Measurements from ENCODE around the gene COL27A1.

DNA sequence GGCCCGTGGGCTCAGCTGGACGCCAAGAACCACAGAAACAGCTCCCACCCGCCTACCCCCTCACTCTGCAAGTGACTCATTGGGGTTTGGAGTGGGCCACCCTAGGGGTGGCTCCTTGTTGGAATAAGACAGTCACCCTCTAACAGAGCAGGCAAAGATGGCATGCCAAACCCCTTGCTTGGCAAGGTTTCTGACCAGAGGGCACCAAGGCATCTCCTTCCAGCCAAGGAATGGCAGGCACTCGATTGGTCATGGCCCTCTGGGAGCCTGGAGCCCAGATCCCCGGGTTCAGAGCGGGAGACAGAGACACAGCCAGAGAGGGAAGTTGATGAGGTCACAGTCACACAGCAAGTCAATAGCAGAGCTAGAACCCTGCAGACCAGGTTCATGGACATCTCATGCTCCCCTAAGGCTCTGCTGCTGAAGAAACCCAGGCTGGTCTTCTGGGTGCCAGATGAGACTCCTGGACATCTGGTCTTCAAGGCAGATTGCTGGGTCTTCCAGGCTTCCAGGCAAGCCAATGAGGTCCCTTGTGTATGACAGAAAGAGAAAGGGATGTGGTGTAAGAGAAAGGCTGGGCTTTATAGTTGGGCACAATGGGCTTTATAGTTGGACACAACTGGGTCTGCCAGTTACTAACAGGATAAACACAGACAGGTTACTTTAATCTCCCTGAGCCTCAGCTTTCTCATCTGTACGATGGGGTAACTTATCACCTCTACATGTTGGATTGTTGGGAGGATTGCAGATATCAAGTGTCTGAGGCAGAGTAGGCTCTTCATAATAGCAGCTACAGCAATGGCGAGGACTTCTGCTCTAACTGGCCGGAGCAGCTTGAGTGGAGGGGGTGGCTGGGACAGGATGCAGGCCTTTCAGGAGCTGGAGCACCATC lies 33.0 kb upstream of the COL27A1 start:
- TF ChIP-seq POLR2A (IDR thresholded peaks at IDR 0.05) = no peak
- TF ChIP-seq, protein P1, sequence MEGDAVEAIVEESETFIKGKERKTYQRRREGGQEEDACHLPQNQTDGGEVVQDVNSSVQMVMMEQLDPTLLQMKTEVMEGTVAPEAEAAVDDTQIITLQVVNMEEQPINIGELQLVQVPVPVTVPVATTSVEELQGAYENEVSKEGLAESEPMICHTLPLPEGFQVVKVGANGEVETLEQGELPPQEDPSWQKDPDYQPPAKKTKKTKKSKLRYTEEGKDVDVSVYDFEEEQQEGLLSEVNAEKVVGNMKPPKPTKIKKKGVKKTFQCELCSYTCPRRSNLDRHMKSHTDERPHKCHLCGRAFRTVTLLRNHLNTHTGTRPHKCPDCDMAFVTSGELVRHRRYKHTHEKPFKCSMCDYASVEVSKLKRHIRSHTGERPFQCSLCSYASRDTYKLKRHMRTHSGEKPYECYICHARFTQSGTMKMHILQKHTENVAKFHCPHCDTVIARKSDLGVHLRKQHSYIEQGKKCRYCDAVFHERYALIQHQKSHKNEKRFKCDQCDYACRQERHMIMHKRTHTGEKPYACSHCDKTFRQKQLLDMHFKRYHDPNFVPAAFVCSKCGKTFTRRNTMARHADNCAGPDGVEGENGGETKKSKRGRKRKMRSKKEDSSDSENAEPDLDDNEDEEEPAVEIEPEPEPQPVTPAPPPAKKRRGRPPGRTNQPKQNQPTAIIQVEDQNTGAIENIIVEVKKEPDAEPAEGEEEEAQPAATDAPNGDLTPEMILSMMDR (IDR thresholded peaks at IDR 0.05) = no peak
